AG09319 (cell line): ENCODE measurements around the gene MIOS.

Source experiments
- DNase-seq: peaks from one replicate; pipeline ENCODE4 v3.0.0-alpha.2; 2010; ENCODE audit warnings: low read depth; ENCODE audit errors: extremely low read depth
- TF ChIP-seq, protein P1 (sequence below): IDR thresholded peaks from 2 replicates; pipeline ENCODE4 v1.5.1; 2011; ENCODE audit warnings: low read depth, mild to moderate bottlenecking, inconsistent platforms, low read length, moderate library complexity

Gene MIOS

DNA sequence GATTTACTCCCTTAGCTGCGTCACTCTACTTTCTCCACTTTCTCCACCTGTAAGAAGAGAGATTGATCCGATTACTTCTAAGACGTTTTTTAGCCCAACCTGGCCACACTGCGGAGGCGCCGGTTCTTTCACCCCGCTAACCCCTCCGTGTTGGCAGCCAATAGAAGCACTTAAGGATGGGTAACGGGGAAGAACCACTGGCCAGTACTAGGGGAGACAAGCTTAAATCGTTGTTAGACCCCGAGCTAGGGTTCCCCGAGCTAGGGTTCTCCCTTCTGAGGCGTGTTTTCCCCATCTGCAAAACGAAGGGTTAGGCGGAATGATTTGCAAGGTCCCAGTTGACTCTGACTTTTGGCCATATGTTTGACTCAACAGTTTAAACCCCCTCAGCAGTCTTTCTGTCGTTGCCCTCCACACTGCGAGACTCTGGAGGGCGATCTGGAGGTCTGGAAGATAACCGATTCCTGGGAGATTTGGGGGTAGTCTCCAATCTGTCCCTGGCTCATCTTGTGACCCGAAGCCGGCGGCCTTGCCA lies 74.5 kb downstream of the MIOS start:
- TF ChIP-seq, protein P1, sequence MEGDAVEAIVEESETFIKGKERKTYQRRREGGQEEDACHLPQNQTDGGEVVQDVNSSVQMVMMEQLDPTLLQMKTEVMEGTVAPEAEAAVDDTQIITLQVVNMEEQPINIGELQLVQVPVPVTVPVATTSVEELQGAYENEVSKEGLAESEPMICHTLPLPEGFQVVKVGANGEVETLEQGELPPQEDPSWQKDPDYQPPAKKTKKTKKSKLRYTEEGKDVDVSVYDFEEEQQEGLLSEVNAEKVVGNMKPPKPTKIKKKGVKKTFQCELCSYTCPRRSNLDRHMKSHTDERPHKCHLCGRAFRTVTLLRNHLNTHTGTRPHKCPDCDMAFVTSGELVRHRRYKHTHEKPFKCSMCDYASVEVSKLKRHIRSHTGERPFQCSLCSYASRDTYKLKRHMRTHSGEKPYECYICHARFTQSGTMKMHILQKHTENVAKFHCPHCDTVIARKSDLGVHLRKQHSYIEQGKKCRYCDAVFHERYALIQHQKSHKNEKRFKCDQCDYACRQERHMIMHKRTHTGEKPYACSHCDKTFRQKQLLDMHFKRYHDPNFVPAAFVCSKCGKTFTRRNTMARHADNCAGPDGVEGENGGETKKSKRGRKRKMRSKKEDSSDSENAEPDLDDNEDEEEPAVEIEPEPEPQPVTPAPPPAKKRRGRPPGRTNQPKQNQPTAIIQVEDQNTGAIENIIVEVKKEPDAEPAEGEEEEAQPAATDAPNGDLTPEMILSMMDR: no peak; the same call in 1 of the 2 replicates
- no peak for DNase-seq

DNA sequence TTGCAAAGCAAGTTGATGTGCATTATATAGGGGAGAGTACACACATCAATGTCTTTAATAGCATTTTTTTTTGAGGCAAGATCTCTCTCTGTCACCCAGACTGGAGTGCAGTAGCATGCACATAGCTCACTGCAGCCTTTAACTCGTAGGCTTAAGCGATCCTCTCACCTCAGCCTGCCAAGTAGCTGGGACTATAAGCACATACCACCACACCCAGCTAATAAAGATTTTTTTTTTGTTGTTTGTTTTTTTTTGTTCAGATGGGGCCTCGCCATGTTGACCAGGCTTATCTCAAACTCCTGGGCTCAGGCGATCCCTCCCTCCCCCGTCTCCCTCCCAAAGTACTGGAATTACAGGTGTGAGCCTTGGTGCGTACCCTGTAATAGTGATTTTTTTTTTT lies 75.4 kb downstream of the MIOS start:
- TF ChIP-seq, protein P1: no peak
- DNase-seq: no peak

DNA sequence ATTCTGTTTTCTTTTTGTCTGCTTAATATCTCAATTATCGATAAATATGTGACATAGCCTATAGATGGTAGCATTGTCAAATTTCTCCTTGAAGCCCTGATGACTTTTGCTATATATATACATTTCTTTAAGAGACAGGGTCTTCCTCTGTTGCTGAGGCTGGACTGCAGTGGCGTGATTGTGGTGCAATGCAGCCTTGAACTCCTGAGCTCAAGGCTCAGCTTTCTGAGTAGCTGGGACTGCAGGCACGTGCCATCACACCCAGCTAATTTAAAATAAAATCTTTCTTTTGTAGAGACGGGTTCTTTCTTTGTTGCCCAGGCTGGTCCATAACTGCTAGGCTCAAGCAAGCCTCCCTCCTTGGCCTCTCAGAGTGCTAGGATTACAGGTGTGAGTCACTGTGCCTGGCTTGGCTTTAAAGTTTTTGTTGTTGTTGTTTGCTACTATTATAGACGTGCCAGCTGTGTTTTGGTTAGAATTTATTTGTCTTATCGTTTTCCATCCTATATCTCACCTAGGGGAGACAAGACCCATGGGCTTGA lies 80.9 kb downstream of the MIOS start:
- TF ChIP-seq, protein P1: no peak
- DNase-seq: no peak

DNA sequence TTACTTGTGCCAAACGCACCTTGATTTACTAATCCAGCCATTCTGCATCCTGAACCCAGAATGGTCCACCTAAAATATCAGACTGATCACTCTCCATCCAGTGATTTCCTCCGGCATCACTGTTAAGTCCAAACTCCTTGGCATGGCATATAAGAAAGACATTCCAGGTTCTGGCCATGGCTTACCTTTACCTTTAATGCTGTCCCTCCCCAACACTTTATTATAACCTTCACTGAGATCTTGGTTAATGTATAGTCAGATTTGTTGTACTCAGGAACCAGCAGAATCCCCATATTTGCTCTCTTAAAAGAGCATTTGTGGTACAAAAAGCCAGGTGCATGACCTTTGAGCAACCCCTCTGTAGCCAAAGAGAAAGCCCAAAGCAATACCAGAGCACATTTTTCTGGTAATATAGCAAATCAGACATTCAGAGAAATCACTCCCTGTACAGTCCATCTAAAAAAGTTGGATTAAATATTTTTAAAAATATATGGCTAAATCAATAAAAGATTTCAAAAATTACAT lies 84.1 kb downstream of the MIOS start:
- TF ChIP-seq, protein P1: no peak
- no peak for DNase-seq

DNA sequence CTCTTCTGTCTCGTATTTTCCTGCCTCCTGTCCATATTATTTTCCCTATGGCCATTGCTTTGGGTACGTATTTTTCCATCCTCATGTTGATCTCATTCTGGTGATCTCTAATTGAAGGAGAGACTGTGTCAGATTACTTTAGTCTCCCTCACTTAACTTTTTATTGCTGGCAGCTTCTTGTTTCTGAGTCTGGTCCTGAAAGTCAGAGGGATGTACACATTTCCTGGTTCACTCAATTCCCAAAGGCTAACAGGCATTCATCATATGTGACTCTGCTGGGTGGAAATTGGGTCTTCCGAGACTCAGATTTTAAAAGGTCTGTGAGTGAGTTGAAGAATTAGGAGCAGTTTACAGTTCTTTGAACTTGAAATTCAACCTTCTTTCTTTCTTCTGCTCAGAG lies 84.8 kb downstream of the MIOS start:
- no peak for DNase-seq
- TF ChIP-seq, protein P1: no peak

DNA sequence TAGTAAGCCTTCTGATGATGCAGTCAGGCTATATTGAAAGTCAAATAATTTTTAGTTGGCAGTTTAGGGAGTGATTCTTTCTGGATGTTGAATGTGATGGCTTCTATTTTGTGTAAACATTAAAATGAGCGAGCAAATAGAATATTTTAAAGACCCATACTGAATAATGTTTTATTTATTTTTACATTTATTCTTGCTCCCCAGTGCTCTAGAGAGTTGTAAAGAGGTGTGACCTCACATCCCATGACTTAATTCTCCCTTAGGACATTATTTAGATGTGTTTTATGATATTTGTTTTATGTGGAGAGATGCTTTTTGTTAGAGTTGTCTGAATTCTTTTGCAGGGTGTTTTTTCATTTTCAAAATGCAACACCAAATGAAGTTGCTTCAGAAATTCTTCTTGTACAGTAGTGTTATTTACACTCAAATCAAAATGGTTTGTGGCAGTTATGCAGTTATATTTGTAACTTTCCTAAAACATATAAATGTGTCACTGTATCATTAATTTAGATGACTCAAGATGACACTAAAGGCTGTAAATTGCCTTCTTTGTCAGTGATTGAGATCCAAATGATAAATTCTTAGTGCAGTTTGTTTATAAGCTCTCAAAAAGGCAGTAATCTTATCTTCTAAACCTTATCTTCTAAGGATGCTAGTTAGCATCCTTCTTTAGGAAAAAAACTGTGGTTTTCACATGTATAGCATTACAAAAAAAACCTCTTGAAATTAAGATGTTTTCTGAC lies 86.3 kb downstream of the MIOS start:
- TF ChIP-seq, protein P1: no peak

DNA sequence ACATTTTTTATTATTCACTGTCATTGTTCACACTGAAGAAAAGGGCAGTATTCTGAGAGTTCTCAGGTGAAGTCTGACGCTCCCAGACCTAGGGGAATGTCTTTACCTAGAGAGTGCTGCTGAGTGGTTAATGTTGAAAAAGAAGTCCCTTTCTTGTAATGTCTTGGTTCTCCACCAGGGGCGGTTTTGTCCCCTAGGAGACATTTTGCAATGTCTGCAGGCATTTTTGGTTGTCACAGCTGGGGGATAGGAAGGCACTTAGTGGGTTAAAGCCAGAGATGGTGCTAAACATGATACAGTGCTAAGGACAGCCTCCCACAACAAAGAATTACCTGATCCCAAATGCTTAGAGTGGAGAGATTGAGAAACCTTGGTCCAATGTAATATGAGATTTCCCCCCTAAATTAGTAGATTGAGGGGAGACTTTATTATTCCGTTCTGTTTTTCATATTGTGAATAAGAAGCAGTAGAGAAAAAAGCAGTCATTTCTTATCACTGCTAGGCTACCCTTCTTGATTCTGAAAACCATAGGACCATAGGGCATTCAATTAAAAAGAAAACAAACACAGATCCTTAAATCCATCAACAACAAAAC lies 87.0 kb downstream of the MIOS start:
- TF ChIP-seq, protein P1: peak; percentile 21

More for the DNA sequence above, 86.3 kb downstream of the MIOS start:
- no peak for DNase-seq

More for the DNA sequence above, 87.0 kb downstream of the MIOS start:
- no peak for DNase-seq
